H4 (cell line): Measurements from ENCODE around the gene OR5K1. TPM values are rescaled to one million over a fixed set of nuclear protein-coding genes. Genes with fewer than 3 reads are reported as not detected.
A peak's percentile ranks its signal among the peaks of the same experiment; 100 is the strongest.

Experiments used
- DNase-seq: peaks from one replicate; pipeline ENCODE4 v3.0.0-alpha.2; 2015; ENCODE audit warnings: low spot score
- total RNA-seq: library from RNA; depleted of rRNA; stranded (reverse); fragments of >200 nt; shearing (Covaris generic); gene quantifications from 2 replicates; pipeline ENCODE4 v1.2.3, GENCODE V29; 2014; rRNA removed

Gene OR5K1
- total RNA-seq: not detected in 2 replicates

DNA sequence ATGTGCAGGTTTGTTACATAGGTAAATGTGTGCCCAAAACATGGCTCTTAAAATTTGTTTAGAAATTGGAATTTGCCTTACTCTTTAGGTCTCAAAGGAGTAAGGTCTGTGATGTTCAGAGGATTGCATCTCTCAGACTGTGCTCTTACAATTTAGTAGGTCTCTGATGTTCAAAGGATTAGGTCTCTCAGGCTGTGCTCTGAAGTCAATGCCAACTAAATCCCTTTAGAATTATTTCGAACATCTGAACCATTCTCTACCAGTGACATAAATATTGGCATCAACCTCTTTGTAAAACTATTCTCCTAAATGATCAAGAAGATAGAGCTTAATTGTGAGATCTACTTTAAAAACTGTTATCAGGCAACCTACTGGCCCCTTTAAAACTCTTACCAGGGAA lies at the start of gene OR5K1:
Gene OR5K1, plus strand, starts transcription at position 301 of the 400 bp plus-strand sequence. CDS start 6,376 bp downstream, outside the sequence.
- DNase-seq: no peak

DNA sequence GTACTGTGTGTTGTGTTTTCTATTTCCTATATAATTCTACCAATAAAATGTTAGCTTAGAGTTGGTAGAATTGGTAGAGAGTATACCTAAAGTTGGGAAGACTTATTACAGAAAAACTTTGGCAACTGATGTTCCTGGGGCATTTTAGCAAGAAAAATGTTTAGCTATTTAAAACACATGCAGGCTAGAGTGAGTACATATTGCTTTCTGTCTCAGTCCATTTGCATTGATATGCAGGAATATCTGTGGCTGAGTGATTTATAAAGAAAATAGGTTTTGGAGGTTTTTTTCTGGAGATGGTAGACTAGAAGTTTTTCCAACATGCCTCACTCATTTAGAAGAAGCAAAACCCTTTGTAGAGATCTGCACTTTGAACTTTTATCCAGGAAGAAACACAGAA lies 30.4 kb upstream of the OR5K1 start:
- no peak for DNase-seq

DNA sequence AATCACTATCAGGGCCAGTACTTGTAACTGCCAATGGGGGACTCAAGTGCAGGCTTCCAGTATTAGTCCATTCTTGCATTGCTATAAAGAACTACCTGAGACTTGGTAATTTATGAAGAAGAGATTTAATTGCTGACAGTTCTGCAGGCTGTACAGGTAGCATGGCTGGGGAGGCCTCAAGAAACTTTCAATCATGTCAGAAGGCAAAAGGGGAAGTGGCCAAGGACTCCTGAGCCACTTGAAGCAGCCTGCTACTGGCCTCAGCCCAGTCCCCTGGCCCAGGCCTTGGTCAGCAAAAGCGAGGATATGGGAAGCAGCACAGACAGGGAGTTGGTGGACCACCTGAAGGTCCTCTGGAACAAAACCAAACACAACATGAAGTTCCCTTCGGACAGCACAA lies 29.2 kb upstream of the OR5K1 start:
- no peak for DNase-seq

DNA sequence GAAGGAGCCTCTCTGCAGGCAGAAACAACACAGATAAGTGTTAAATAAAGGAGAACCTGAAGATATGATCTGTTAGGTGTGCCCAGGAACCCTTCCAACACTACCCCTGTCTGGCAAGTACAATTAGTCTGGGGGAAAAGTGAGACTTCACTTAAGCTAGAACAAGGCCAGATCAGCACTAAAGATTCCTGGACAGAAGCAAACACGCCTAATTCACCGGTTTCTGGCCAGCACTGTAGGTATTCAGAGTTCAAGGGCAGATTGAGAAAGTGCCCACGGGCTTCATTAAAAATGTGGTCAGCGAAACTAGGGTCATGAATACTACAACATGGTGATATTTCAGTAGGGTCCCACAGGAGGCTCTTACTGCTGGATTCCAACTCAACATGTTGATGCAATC lies 28.6 kb upstream of the OR5K1 start:
- DNase-seq: no peak

DNA sequence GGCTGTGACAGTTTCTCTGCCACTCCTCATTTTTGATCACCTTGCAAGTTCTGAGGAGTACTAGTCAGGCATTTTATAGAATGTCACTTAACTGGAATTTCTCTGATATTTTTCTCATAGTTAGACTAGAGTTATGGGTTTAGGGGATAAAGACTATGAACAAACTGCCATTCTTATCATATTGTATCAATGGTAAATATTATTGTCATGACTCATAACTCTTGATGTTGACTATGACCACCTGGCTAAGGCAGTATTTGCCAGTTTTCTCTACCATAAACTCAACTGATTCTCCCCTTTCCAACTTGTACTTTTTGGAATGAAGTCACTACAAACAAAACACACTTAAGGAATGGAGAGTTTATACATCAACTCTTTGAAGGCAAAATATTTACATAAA lies 22.7 kb upstream of the OR5K1 start:
- no peak for DNase-seq

DNA sequence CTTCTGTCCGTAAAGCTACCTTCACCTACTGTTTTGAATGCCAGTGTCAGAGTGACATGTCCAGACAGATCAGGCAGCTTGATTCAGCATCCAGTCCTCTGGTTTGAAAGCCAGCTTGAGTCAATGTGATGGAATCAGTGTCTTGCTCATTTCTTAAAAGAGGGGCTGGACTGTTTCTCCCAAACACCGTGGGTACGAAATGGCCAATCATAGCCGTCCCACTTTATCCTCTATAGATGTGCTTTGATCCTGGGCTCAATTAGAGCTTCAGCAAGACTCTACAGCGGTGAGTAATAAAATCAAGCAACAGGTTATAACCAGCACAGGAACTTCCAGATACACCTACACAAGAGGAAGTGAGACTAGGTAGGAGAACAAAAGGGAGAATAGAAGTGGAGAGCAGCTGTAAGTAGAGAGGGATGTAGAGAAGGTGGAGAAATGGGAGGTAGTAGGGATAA lies 17.0 kb upstream of the OR5K1 start:
- DNase-seq: no peak

DNA sequence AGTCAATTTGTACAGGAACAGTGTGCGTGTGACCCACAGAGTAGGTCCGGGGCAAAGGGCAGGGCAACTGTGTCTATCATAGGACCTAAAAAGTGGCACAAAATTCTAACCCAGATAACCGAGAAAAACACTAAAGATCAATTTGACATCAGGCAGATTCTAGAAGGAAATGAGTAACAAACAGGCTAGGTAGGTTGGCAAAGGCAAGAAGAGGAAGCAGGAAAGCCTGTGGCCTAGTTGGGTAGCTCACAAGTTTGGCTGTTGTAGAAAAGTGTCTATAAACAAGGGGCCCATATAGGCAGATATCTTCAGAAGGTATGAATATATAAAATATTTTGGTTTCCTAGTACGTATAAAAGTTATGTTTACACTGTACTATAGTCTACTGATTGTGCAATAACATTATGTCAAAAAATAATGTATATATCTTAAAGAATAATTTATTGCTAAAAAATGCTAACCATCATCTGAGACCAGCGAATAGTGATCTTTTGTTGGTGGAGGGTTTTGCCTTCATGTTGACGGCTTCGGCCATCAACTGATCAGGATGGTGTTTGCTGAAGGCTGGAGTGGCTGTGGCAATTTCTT lies 13.3 kb upstream of the OR5K1 start:
- no peak for DNase-seq

DNA sequence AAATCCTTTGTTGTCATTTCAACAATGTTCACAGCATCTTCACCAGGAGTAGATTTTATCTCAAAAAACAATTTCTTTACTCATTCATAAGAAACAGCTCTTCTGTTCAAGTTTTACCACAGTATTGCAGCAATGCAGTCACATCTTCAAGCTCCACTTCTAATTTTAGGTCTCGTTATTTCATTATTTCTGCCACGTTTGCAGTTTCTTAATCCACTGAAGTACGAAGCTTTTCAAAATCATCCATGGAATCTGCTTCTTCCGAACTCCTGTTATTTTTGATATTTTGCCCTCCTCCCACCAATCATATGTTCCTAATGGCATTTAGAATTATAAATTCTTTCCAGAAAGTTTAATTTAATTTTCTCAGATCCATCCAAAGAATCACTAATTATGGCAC lies 12.6 kb upstream of the OR5K1 start:
- no peak for DNase-seq

DNA sequence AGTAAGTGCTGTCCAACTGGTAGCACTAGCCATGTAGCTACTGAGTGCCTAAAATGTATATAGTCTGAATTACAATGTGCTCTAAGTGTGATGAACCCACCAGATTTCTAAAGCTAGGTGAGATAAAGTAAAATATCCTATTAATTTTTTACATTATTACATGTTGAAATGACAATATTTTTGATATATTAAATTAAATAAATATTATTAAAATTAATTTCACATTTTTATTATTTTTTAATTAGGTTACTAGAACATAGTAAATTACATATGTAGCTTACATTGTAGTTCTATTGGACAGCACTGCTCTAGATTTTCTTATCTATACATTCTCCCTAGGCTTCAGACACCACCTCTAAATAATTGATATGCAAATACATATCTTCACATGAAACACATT lies 9.2 kb upstream of the OR5K1 start:
- DNase-seq: no peak

DNA sequence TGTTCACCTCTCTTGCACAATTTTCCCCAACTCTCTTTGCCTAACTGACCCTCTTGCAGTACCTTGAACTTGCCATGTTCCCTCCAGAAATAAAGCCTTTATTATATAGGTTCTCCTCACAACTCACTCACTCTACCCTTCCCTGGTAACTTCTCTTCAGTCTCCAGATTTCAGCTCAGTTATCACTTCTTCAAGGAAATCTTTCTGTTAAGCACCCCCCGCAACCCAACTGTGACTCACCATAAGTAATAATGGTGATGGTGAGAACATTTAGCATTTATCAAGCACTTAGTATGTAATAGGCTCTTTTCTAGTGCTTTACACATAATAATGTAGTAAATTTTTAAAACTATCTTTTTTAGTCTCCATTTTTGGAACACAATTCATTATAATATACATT lies 8.1 kb upstream of the OR5K1 start:
- DNase-seq: no peak

DNA sequence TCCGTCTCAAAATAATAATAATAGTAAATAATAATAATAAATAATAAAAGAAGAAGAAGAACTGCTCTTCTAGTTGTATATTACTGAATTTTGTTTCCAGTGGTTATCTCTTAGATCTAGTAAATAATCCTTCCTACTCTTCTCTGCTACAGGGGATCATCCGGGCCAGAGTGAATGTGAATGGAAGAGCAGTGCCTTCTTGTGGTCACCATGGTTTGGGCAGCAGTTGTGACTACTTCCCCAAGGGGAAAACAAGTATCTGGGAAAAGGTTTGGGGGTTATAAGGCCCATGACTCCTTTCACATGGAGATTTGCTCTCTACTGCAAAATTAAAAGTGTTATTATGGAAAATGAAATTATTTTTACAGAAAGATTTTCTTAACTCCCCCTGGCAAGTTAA lies 5.5 kb upstream of the OR5K1 start:
- DNase-seq: no peak

DNA sequence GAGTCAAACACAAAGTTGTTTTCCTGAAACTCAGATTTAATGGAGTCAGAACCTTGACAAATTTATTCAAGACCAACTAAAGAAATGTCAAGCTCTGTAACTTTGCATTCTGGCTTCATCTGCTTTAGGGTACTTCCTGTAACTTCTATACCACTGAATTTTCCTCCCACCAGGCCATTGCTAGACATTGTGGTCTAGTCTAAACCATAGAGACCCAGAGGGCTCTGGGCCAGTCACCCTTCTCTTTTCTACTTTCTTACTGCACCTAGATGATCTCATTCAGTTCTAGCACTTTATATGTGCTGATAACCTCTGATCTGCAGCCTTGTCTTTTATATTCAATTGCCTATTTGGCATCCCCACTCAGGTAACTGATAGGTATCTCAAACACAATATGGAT lies 2.8 kb upstream of the OR5K1 start:
- DNase-seq: no peak

DNA sequence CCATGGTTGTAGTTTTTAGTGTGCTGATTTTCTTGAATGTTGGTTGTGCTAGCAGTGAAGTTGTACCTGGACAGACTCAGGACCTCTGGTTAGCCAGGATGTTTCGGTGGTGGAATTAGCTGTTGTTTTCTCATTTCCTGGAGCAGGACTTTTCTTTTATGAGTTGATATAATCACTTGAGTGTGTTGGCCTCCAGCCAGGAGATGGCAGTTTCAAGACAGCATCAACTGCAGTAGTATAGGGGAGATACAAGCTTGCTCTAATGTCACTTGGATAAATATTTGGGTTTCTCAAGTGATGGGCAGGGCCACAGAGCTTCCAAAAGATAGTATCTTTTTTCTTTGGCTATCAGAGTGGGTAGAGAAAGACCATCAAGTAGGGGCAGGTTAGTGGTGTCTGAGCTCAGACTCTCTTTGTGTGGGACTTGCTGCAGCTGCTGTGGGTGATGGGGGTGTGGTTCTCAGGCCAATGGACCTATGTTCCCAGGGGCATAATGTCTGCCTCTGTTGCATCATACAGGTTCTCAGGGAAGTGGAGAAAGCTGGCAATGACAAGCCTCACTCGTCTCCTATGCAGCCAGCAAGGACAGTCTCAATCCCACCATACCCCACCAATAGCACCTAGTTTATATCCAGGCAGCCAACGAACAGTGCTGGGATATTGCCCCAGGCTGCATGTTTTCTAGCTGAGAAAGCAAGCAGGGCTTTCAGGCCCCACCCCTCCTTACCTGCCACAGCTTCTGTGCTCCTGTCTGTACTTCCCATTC lies 19.9 kb downstream of the OR5K1 start:
- no peak for DNase-seq

DNA sequence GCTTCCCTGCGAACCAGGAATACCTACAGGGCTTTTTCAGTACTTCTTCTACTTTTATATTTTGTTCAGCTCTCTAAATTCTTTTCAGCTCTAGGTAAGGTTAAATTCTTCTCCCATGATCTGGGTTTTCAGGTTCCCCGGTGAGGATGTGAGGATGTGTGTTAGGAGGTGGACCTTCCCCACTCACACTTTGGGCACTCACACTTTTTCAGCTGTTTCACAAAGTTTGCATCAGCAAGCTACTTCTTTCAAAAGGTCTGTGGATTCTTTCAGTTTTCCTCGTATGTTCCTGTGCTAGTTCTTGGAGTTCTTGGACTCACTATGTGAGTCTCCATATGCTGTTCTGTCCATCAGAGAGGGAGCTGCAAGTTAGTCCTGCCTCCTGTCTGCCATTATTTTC lies 20.6 kb downstream of the OR5K1 start:
- DNase-seq: no peak

DNA sequence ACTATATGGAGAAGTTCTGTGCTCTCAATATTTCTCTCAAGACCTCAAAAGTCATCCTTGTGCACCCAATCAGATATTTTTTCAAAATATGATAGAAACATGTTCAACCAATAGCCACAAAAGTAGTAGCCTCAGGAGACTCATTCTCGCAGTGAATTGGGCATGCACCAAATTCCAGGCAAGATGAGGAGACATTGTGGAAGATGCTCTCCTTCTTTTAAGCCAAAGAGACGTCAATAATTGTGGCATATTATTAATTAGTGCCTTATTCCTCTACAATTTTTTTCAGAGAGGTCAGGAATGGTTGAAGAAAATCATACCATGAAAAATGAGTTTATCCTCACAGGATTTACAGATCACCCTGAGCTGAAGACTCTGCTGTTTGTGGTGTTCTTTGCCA lies 34.4 kb downstream of the OR5K1 start, which contains the start of gene OR5K2:
Gene OR5K2, plus strand, starts transcription at position 301 of the 400 bp plus-strand sequence. Its CDS starts 0 bp downstream, at position 301.
- DNase-seq: no peak

DNA sequence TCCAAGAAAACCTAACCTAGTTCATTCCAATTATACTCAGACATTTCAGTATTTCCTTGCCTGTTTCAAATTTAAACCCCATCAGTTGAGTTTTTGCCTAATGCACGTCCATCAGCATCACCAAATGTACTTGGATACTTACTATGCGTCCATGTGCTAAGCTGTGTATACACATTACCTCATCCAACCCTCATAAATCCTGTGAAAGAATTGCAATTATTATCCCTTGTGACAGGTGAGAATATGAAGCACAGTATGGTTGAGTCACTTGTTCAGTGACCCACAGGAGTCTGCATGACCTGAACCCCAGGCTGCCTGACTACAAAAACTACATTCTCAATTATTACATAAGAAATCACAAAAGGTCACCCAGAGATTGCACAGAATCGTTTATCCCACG lies 37.0 kb downstream of the OR5K1 start:
- DNase-seq: no peak

DNA sequence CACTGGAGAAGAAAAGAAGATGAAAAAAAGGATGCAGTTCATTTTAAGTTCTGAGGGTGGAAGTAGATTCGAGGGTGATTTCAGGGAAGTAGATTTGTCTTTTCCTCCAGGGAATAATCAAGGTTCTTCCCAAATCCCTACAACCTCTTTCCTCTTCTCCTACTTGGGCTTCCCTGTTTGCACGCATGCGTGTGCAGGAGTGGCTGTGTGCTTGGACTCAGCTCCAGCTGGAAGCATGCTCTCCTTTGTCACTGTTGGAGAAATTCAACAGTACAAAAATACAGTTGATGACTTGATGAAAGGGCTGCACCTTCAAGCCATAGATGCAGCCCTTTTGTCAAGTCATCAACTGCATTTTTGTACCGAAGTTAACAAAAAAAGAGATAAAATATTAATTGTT lies 38.3 kb downstream of the OR5K1 start:
- DNase-seq: no peak

DNA sequence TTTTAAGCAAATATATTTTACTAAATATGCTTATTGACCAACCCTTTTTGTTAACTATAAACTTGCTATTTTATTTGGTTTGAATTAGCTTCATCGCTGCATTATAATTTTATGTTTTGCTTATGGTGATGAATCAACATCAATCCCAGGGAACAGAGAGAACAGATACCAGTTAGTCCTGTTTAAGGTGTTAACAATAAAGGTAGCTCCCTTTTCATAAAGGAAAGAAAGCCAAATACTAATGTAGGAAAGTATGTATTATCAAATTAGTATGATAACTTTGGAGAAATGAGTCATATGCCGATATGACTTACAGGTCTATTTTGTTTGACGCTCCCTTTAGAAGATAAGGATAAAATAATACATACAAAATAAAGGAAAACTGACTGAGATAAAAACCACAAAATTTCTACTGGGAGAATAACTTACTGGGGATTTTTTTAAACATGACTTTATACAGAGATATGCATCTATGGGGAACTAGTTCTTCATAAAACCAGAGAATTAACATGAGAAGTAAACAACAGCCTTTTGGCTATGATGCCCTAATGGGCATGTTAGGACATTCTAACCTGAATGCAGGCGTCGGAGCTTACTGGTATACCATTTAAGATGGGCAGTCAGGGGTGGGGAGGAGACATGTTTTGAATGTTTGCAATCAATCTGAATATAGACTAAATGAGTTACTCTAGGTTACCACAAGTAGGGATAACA lies 39.0 kb downstream of the OR5K1 start:
- no peak for DNase-seq

DNA sequence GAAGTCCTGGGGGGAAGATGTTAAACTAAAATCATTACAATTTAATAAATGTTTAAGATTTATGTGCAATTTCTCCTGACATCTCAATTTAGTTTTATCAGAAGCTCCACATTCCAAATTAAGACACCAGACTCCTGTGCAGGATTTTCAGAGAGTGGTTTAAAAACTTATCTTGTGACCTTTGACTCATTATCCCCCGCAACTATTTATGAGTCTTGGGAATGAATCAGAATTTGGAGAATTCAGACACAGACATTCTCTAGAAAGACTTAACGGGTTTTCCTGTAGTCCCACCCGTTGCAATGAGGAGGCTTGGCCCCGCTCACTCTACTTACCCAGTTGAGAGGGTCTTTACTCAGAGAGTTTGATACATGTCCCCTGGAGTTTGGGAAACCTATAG lies 41.5 kb downstream of the OR5K1 start:
- no peak for DNase-seq

DNA sequence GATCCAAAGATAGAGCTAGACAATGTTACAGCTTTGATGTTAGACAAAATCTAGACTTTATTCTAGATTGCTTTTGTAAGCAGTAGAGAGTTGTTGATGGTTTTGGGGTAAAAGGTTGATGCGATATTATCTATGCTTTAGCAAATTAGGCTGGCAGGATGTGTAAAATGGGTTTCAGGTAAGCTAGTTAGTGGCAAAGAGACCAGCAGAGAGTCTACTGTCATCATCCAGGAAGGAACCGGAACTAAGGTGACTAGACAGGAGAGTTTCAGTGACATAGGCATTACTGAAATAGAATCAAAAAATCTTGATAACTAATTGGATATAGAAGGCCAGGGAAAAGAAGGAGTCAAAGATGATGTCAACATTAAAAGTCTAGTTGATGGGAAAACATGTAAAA lies 45.6 kb downstream of the OR5K1 start:
- no peak for DNase-seq

DNA sequence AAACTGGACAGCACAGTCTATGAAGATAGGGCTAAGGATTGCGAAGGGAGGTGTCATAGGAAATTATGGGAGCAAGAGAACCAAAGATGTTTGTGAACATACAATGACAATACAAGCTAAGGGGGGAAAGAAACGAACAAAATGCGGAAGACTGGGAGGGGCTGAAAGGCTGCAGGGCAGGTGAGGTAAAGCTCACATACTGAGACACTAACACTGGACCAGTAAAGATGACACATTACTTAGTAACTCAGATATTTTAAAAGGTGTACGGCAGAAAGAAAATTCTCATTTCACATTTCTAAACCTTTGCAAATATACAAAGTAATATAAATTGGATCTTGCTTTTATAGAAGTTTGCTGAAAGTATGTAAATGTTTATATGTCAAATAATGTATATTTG lies 49.6 kb downstream of the OR5K1 start:
- no peak for DNase-seq

DNA sequence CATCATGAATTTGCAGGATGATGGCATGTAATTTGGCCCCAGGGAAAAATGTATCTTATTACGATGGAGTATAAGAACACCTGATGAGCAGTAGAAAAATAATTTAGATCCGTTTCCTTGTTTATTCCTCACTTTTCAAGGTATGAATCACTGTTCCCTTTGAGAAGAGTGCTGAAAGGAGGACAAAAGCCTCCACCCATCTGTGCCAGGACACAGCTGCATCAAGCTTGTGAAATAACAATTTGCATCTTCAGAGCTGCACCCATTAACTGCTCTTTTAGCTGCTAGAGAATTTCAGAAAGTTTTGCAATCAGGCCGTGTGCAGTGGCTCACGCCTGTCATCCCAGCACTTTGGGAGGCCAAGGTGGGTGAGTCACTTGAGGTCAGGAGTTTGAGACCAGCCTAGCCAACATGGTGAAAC lies 50.1 kb downstream of the OR5K1 start:
- peak; percentile 67 for DNase-seq

DNA sequence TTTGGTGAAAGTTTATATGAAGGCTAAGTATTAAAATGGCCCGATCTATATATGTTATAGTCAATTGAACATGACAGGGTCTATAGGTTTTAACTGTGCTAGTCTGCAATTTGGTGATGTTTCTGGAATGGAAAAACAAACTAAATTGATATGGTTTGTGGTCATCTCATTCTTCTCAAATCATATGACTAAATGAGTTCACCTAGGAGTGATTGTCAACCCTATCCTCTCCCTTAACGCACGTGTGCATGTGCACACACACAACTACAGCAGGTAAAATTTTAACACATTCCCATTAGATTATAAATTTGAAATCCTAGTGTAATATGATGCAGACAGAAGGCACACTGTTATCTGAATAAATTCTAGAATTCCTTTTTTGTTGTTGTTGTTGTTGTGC lies 50.7 kb downstream of the OR5K1 start:
- no peak for DNase-seq
